Stimulated activated CD8-positive, alpha-beta memory T cell treated with anti-CD3 and anti-CD28 coated beads, Interleukin-2, amount 100 ng/mL, for 1 hour (primary cell): Measurements from ENCODE around the gene ZMYM3.

Experiments
- DNase-seq, 2 donors: peaks; one replicate each; pipeline ENCODE4 v3.0.0-alpha.2; 2020; ENCODE audit warnings: low read depth in 2 of 2

ZMYM3 gene

DNA sequence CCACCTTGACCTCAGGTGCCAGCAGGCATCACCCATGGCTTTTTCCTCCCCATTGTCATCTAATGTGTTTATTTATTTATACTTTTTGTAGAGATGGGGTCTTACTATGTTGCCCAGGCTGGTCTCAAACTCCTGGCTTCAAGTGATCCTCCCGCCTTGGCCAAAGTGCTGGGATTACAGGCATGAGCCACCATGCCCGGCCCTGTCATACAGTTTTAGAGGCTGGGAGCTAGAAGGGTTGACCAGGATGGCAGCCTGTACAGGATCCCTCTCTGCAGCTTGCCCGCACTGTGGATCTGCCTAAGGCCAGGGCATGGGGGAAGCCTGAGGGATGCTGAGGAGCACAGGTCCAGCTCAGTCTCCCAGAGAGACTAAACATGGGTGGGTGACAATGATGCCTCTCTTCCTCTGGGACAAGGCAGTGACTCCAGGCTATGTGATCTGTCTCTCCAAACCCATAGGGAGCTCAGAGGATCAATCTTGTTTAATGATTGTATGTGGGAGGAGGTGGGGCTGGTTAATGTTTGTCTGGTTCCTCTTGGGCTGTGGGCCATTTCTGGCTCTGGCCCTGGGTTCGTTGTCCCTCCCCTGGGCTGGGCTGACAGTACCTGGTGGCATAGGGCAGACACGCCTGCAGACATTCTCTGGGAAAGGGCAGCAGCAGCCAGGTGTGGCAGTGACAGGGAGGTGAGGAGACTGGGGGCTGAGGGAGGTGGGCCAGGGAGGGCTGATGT is 39.2 kb downstream of the ZMYM3 start:
- no peak for DNase-seq

DNA sequence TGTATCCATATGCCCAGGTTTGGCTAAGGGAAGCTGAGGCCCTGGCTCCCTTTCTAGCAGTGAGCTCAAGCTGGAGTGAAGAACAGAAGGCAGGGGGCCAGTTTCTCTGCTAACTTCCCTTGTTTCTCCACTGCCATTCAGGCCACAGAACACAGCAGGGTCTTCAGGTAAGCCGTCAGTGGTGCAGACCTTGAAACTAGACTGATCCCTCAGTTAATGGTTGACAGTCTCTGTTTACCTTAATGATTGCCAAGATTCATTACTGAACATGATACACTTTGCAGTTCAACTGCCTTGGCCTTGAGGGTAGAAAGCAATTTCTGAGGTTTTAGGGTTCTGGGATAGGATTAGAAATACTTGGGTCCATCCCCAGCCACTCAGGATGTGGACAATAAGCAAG is 39.8 kb downstream of the ZMYM3 start:
- no peak for DNase-seq

DNA sequence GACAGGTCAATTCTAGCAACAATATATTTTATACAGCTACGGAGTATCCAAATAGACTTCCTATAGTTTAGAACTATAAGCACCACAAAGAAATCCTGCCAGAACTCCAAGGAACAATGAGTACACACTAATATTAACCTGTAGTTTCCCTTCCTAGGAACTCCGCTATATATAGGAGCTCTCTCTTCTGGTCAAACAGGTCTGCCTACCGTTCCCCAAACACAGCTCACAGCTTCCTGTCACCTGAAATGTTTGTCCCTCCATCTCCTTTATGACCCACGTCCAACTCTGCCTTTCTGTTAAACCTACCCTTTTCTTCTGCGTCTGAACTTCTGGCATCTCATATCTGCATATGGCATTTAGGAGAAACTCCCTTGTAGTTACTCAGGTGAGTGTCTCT is 41.4 kb downstream of the ZMYM3 start:
- DNase-seq: no peak

- DNase-seq: no peak
Measured at GRCh38 chrX:71210816-71211215, 43.1 kb downstream of the ZMYM3 start.

GRCh38 chrX:71199252-71200008 is 54.5 kb downstream of the ZMYM3 start:
- no peak for DNase-seq

DNA sequence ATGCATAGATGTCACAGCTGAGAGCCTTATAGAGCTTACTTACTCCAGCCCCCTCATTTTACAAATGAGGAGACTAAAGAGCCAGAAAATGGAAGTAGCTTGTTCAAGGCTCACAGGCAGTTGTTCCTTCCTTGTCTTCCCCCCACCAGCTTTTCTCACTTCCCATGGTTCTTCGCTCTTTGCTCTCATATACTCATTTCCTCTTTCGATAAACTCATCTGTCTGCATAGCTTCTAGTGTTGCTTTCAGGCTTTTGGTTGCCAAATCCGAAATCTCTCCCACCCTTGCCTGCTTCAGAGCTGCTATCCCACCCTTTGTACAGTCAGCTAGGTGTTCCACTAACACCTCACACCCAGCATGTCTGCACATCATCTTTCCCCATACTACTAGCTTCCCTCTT is 55.9 kb downstream of the ZMYM3 start:
- DNase-seq: no peak

GRCh38 chrX:71195964-71196649 is 57.8 kb downstream of the ZMYM3 start:
- no peak for DNase-seq

DNA sequence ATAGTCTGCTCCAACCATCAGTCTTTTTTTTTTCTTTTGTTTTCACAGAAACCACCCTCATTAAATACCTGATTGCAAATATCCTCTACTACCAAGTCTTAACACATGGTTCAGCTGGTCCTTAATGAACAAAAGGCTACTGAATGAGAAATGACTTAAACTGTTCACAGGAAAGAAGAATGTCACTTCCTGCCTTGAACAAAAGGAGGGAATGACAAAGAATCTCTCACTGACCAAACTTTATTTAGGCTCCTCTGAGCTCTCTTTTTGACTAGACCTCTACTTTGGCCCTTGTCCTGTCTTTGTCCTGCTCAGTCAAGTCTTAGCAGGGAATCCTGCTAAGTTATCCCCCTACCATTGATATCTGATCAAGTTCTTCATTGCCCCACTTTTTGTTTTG is 62.7 kb downstream of the ZMYM3 start:
- DNase-seq: no peak
